Right ventricle myocardium superior (tissue), 1 donor: ENCODE measurements around the gene AIG1. TPM values are rescaled to one million over a fixed set of nuclear protein-coding genes. Genes with fewer than 3 reads are reported as not detected.
"Not testable (repeated sequence)": the region's sequence is repeated elsewhere in the genome, so short reads cannot be mapped to it uniquely, and the experiment has no call there.

Source experiments
- ATAC-seq: fragments of 200-7000 bp; cut with Tn5 transposase; one replicate; pipeline ENCODE4 v1.9.1; 2020; ENCODE audit warnings: mild to moderate bottlenecking; ENCODE audit not compliant: poor library complexity
- DNase-seq: peaks from one replicate; pipeline ENCODE4 v3.0.0-alpha.2; 2020
- intact Hi-C: fragments of 100-400 bp; cut with DNase I; formaldehyde crosslinking; loops from one replicate; pipeline ENCODE4 v1.11.2; 2022
- total RNA-seq: library from RNA; stranded (reverse); fragmentation: NEBNext Ultra II Directional; extraction: Animal tissue kit (Norgen Biotek cat#: 25700); gene quantifications from one replicate; pipeline ENCODE4 v1.2.1, GENCODE V29; 2021
- donor health status: DM: no; HTN: yes; CAD: no; lungs with severe emphysema.

AIG1 gene
- total RNA-seq, 1 donor from 2014 or later = 71.7 TPM

GRCh38 chr6:143234734-143235133 lies 174.0 kb downstream of the AIG1 start:
- intact Hi-C loops = no loop called here
- DNase-seq (no peak), ATAC-seq (no peak)

GRCh38 chr6:143236151-143236798 lies 175.6 kb downstream of the AIG1 start:
- intact Hi-C loops = no loop called here
- ATAC-seq = peak; percentile 54

GRCh38 chr6:143238306-143238705 lies 177.6 kb downstream of the AIG1 start:
- intact Hi-C loops = no loop called here
- ATAC-seq (no peak), DNase-seq (no peak)

More at GRCh38 chr6:143236151-143236798, 175.6 kb downstream of the AIG1 start:
- no peak for DNase-seq

- peak; percentile 60 for ATAC-seq
- intact Hi-C loops = no loop called here
- no peak for DNase-seq
Observed at GRCh38 chr6:143241111-143241510, 180.4 kb downstream of the AIG1 start.

- intact Hi-C loops = no loop called here
Observed at GRCh38 chr6:143241911-143242310, 181.2 kb downstream of the AIG1 start.

GRCh38 chr6:143243786-143244185 lies 183.1 kb downstream of the AIG1 start:
- DNase-seq (no peak), ATAC-seq (no peak)
- intact Hi-C loops = no loop called here

More at GRCh38 chr6:143241911-143242310, 181.2 kb downstream of the AIG1 start:
- peak; percentile 43 for ATAC-seq
- no peak for DNase-seq

GRCh38 chr6:143245656-143246055 lies 185.0 kb downstream of the AIG1 start:
- intact Hi-C loops = no loop called here
- DNase-seq = no peak
- no peak for ATAC-seq

GRCh38 chr6:143246166-143246775 lies 185.6 kb downstream of the AIG1 start:
- DNase-seq, ATAC-seq, intact Hi-C loops: not testable (repeated sequence)

- peak; percentile 58 for ATAC-seq
- intact Hi-C loops = no loop called here
- DNase-seq = no peak
Observed at GRCh38 chr6:143247586-143247985, 186.9 kb downstream of the AIG1 start.

- DNase-seq (no peak), ATAC-seq (no peak)
- intact Hi-C loops = no loop called here
Observed at GRCh38 chr6:143248359-143248758, 187.7 kb downstream of the AIG1 start.

- ATAC-seq (no peak), DNase-seq (no peak)
- intact Hi-C loops = no loop called here
Observed at GRCh38 chr6:143251288-143251687, 190.6 kb downstream of the AIG1 start.

GRCh38 chr6:143252961-143253360 lies 192.3 kb downstream of the AIG1 start:
- ATAC-seq (no peak), DNase-seq (no peak)
- intact Hi-C loops = no loop called here

- ATAC-seq (no peak), DNase-seq (no peak)
- intact Hi-C loops = no loop called here
Observed at GRCh38 chr6:143253586-143253985, 192.9 kb downstream of the AIG1 start.

GRCh38 chr6:143258945-143259344 lies 198.3 kb downstream of the AIG1 start:
- intact Hi-C loops = no loop called here
- DNase-seq (no peak), ATAC-seq (no peak)

GRCh38 chr6:143260857-143261256 lies 200.2 kb downstream of the AIG1 start:
- DNase-seq = no peak
- intact Hi-C loops = no loop called here
- ATAC-seq = no peak

- ATAC-seq (no peak), DNase-seq (no peak)
- intact Hi-C loops = no loop called here
Observed at GRCh38 chr6:143261899-143262436, 201.3 kb downstream of the AIG1 start.

- ATAC-seq (no peak), DNase-seq (no peak)
- intact Hi-C loops = no loop called here
Observed at GRCh38 chr6:143262859-143263258, 202.2 kb downstream of the AIG1 start.

- DNase-seq = no peak
- intact Hi-C loops = no loop called here
- ATAC-seq = no peak
Observed at GRCh38 chr6:143264379-143264778, 203.7 kb downstream of the AIG1 start.

- intact Hi-C loops = no loop called here
- no peak for DNase-seq
- no peak for ATAC-seq
Observed at GRCh38 chr6:143264986-143265764, 204.5 kb downstream of the AIG1 start.

GRCh38 chr6:143267760-143268159 lies 207.1 kb downstream of the AIG1 start:
- no peak for ATAC-seq
- no peak for DNase-seq
- intact Hi-C loops = no loop called here
